Activated CD4-positive, CD25-positive, alpha-beta regulatory T cell treated with anti-CD3 and anti-CD28 coated beads, Interleukin-2, amount 50 U/mL, for 72 hours (primary cell): ENCODE measurements around the gene GPAT3.
"Not testable (repeated sequence)": the region's sequence is repeated elsewhere in the genome, so short reads cannot be mapped to it uniquely, and the experiment has no call there.

Experiments used
- DNase-seq: peaks from one replicate; pipeline ENCODE4 v3.0.0; 2021

Gene GPAT3

DNA sequence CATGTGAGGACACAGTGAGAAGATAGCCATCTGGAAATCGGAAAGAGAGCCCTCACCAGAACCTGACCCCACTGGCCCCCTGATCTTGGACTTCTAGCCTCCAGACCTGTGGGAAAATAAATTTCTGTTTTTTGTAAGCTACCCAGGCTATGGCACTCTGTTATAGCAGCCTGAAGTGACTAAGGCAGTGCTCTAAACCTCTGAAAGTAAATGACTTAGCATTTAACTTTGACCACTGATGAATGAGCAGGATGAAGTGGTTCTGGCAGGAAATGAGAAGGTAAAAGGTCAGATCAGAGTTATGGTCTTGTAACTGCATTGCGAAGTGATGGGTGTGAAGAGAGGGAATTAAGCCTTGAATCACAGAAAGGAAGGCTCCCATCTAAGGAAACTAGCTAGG lies 17.0 kb downstream of the GPAT3 start:
- DNase-seq, result no peak

GRCh38 chr4:83556006-83556707 lies 20.2 kb downstream of the GPAT3 start:
- DNase-seq, result no peak

GRCh38 chr4:83556816-83557215 lies 20.9 kb downstream of the GPAT3 start:
- no peak for DNase-seq

GRCh38 chr4:83558059-83558653 lies 22.2 kb downstream of the GPAT3 start:
- no peak for DNase-seq

DNA sequence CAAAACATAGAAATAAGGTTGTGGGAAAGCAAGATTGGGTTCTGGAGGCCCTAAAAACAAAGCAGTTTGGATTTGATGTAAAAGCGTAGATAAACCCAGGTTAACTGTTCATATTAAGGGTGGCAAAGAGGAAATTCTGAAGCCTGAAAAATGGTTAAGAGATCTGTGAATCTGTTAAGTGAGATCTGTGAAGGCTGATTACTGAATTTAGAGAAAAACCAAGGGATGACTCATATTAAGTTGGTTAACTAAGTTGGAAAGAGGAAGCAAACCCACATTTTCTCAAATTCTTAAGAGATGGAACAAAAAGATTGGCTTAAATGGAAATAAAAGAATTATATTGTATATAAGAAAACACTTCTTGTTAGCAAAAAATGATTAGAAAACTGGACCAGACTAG lies 22.8 kb downstream of the GPAT3 start:
- no peak for DNase-seq

- no peak for DNase-seq
Observed at GRCh38 chr4:83560523-83560922, 24.6 kb downstream of the GPAT3 start.

GRCh38 chr4:83561381-83561780 lies 25.5 kb downstream of the GPAT3 start:
- DNase-seq, result no peak

GRCh38 chr4:83563998-83564397 lies 28.1 kb downstream of the GPAT3 start:
- DNase-seq, result no peak

- no peak for DNase-seq
Observed at GRCh38 chr4:83568062-83568461, 32.2 kb downstream of the GPAT3 start.

GRCh38 chr4:83569429-83569828 lies 33.5 kb downstream of the GPAT3 start:
- no peak for DNase-seq

DNA sequence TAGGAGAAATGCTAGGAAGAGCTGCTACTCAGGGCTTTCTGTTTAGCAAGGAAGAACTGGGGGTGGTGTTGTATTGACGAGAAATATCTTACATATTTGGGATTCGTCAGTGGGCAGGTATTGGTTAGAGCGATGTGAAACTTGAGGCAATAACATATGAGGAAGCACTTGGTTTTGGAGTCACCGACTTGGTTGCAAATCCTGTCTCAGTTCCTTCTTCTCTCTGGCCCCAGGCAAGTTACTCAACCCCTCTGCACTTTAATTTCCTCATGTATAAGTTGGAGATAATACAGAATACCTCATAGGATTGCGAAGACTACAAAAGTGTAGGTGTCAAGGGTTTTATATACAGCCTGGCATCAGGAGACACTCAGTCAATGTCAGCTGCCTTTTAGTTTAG lies 34.1 kb downstream of the GPAT3 start:
- DNase-seq, result no peak

DNA sequence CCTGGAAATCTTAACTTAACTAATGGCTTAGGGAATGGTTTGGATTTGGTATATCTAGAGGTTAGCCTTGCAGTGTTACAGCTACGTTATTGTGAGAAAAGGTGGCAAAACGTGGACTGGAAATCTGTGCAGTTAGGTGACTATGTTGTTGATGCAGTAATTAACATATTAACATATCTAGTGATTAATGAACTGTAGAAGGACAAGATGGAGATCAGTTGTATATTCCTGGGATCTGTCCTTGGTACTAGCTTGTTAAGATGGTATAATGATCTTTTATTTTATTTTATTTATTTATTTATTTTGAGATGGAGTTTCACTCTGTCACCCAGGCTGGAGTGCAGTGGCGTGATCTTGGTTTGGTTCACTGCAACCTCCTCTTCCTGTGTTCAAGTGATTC lies 36.9 kb downstream of the GPAT3 start:
- no peak for DNase-seq

- DNase-seq, result no peak
Observed at GRCh38 chr4:83574247-83574646, 38.3 kb downstream of the GPAT3 start.

DNA sequence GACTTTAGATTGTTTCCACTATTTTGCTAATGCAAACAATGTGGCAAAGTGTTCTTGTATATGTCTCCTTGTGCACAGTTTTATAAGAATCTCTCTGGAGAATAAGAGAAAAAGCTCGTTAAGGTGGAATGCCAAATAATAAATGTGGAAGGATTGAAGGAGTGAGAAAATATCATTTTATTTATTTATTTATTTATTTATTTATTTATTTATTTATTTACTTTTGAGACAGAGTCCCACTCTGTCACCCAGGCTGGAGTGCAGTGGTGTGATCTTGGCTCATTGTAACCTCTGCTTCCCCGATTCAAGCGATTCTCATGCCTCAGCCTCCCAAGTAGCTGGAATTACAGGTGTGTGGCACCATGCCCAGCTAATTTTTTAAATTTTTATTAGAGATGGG lies 40.3 kb downstream of the GPAT3 start:
- DNase-seq, result not testable (repeated sequence)

- no peak for DNase-seq
Observed at GRCh38 chr4:83581411-83582288, 45.7 kb downstream of the GPAT3 start.

DNA sequence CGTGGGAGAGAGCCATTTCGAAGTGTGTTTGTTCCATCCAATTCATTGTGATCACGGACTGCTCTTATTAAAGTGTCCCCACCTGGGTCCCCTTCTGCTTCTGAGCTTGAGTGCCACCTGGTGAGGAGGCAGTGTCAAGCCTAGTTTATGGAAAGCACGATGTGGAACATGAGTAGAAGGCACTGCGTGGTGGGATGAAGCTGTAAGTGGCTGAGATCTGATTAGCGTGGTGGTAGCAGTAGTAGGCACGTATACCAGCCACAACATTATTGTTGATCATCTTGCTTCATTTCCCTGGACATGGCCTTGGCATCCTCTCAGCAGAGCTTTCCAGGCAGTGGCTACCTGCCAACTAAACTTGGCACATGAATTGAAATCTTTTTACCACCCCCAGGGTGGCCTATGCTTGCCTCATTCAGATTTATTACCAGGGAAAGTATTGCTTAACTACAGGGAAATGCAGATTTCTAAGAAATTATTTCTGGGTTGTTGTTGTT lies 46.4 kb downstream of the GPAT3 start:
- no peak for DNase-seq

- no peak for DNase-seq
Observed at GRCh38 chr4:83585982-83586508, 50.1 kb downstream of the GPAT3 start.

DNA sequence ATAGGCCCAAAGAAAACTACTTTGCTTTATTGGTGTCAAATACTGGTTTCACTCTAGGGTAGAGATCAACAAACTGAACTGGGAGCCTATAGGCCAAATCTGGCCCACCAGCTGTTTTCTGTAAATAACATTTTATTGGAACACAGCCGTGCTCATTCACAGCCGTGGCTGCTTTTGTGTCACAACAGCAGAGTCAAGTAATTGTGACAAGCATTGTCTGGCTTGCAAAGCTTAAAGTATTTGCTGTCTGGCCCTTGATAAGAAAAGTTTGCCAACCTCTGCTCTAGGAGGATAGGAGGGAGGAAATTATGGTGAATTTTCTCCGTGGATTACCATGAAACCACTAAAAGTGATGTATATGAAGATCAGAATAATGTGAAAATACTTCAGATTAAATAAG lies 53.4 kb downstream of the GPAT3 start:
- DNase-seq, result no peak

DNA sequence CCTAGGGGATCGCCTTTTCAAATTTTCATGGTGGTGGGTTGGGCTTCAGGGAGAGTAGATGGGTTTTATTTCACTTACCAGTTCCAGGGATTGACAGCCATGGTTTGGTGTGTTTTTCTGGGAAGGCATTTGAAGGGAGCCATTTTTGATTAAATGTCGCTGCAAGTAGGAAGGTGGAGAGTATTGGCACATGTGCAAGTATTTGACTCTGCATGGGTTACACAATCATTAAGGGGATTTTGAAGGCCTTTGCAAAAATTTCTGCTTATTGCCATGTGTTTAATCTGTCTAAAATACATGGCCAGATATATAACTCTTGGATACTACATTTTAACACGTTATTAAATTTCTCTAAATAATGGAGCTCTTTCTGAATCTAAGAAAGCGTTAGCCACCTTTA lies 55.1 kb downstream of the GPAT3 start:
- DNase-seq, result no peak

- no peak for DNase-seq
Observed at GRCh38 chr4:83591730-83592129, 55.8 kb downstream of the GPAT3 start.

GRCh38 chr4:83599183-83599582 lies 63.3 kb downstream of the GPAT3 start:
- no peak for DNase-seq

DNA sequence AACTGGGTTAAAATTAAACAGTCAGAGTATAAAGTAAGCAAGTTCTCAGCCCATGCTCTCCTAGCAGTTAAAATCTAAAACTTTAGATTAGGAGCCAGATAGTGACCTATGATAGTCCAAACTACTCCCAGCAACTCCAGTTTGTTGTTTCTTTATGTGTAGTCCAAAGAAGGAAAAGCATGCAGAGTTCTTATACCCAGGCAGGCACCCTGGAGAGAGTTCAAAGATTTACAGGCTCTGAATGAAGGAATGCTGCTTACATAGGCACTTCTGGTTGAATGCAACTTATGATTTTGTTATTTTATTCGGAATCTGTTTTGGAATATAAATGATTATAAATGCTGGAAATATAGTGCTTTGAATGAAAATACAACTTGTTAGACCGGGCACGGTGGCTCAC lies 67.2 kb downstream of the GPAT3 start:
- no peak for DNase-seq

DNA sequence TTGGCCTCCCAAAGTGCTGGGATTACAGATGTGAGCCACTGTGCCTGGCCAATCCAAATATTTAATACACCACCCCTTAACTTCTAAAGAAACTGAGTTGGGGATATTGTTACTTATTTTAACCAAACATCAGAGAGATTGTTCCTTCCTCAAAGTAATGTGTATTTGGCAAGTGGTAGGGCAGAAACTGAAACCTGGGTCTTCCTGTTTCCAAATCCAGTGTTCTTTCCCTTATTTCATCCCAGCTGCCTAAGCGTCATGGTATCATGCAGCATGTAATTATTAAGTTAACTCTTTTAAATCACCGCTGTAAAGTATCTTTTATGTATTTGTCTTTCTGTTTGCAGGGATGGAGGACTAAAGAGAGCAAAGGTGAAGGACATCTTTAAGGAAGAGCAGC lies 68.4 kb downstream of the GPAT3 start:
- DNase-seq, result no peak

DNA sequence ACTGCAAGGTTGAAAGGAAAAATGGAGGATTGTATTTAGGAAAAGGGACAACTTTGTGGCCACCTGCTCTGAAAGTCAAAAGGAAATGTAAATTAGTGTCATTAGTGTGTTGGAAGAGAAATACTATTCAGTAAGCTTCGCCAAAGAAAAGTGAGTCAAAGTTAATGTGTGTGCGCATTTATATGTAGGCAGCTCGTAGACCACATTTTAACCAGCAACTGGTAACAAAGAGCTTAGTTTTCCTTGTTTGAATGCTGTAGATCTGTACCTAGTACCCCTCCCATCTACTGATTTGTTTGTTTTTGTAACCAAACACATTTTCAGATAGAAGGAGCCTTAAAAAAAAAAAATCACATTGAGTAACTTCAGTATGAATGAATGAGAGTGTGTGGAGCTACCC lies 69.3 kb downstream of the GPAT3 start:
- no peak for DNase-seq
